Activated CD8-positive, alpha-beta memory T cell treated with anti-CD3 and anti-CD28 coated beads for 1 hour (primary cell): ENCODE results near the gene VSX2.

Experiments used
- DNase-seq, 2 donors: peaks; one replicate each; pipeline ENCODE4 v3.0.0-alpha.2; 2020; ENCODE audit warnings: low read depth in 1 of 2; ENCODE audit errors: extremely low read depth in 1 of 2

VSX2 gene

DNA sequence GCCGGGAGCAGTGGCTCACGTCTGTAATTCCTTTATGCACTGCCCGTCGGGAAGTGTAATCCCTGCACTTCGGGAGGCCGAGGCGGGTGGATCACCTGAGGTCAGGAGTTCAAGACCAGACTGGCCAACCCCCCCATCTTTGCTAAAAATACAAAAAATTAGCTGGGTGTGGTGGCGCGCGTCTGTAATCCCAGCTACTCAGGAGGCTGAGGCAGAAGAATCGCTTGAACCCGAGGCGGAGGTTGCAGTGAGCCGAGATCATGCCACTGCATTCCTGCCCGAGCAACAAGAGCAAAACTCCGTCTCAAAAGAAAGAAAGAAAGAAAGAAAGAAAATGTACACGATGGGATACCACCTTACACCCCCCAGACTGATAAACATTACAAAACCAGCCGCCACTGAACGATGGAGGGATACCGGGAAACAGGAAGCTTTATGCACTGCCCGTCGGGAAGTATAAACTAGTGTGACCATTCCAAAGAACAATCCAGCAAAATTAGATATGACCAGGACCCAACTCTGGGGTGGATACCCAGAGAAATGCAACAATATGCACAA lies 62.4 kb downstream of the VSX2 start:
- DNase-seq: no peak

GRCh38 chr14:74302152-74302628 lies 62.9 kb downstream of the VSX2 start:
- DNase-seq: no peak

GRCh38 chr14:74302634-74303569 lies 63.7 kb downstream of the VSX2 start, which contains the start of gene ABCD4:
ABCD4 (minus strand) TSS chr14:74302934; CDS start chr14:74302912, 22 bp downstream.
- DNase-seq: peak; percentile 58 to 69

GRCh38 chr14:74308695-74309094 lies 69.4 kb downstream of the VSX2 start:
- DNase-seq: no peak

- DNase-seq: no peak
Measured at GRCh38 chr14:74309125-74310022, 70.1 kb downstream of the VSX2 start.

DNA sequence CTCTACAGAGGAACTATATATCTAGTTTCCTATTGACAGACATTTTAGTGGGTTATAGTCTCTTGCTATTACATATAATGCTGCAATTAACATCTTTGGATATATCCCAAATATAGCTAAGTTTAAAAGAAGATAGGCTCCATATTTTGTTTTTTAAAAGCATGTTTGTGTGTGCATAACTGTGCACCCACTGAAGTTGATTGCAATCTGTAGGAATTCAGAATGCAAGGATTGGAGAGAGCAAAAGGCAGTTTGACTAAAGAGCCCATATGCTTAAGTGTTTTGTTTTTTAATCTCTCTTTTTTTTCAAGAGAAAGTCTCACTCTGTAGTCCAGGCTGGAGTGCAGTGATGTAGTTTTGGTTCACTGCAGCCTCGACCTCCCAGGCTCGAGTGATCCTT lies 72.9 kb downstream of the VSX2 start:
- DNase-seq: no peak
